ENCODE results near the gene EPS8L1.

The EPS8L1 gene

GRCh38 chr19:55113570-55114039 is 37.9 kb downstream of the EPS8L1 start:
- in situ Hi-C loops (cut with MboI; ENCODE audit: low sequenced_read_pairs), result no loop called here

- in situ Hi-C loops (cut with MboI; ENCODE audit: low sequenced_read_pairs), result no loop called here
Observed at GRCh38 chr19:55114566-55115145, 39.0 kb downstream of the EPS8L1 start.

- in situ Hi-C loops (cut with MboI; ENCODE audit: low sequenced_read_pairs), result no loop called here
Observed at GRCh38 chr19:55115446-55116065, 39.9 kb downstream of the EPS8L1 start.

- in situ Hi-C loops (cut with MboI; ENCODE audit: low sequenced_read_pairs), result no loop called here
Observed at GRCh38 chr19:55116232-55116858, 40.7 kb downstream of the EPS8L1 start.

GRCh38 chr19:55116859-55117662 is 41.4 kb downstream of the EPS8L1 start, which contains the start of gene PPP1R12C:
TSS of gene PPP1R12C (minus strand) at chr19:55117637. CDS start at chr19:55117543, 94 bp downstream.
- in situ Hi-C loops (cut with MboI; ENCODE audit: low sequenced_read_pairs), result no loop called here

GRCh38 chr19:55117663-55118391 is 42.2 kb downstream of the EPS8L1 start:
- in situ Hi-C loops (cut with MboI; ENCODE audit: low sequenced_read_pairs), result no loop called here

- in situ Hi-C loops (cut with MboI; ENCODE audit: low sequenced_read_pairs), result no loop called here
Observed at GRCh38 chr19:55118401-55118991, 42.8 kb downstream of the EPS8L1 start.

- in situ Hi-C loops (cut with MboI; ENCODE audit: low sequenced_read_pairs), result no loop called here
Observed at GRCh38 chr19:55119053-55119452, 43.4 kb downstream of the EPS8L1 start.

GRCh38 chr19:55131421-55131820 is 55.8 kb downstream of the EPS8L1 start:
- in situ Hi-C loops (cut with MboI; ENCODE audit: low sequenced_read_pairs), result no loop called here

- in situ Hi-C loops (cut with MboI; ENCODE audit: low sequenced_read_pairs), result no loop called here
Observed at GRCh38 chr19:55132453-55133129, 56.9 kb downstream of the EPS8L1 start.

GRCh38 chr19:55133639-55134444 is 58.2 kb downstream of the EPS8L1 start:
- in situ Hi-C loops (cut with MboI; ENCODE audit: low sequenced_read_pairs), result no loop called here

GRCh38 chr19:55134736-55135135 is 59.1 kb downstream of the EPS8L1 start:
- in situ Hi-C loops (cut with MboI; ENCODE audit: low sequenced_read_pairs), result no loop called here

- in situ Hi-C loops (cut with MboI; ENCODE audit: low sequenced_read_pairs), result no loop called here
Observed at GRCh38 chr19:55136399-55137102, 60.9 kb downstream of the EPS8L1 start.
